ENCODE data around the gene UCP3.

UCP3 gene

DNA sequence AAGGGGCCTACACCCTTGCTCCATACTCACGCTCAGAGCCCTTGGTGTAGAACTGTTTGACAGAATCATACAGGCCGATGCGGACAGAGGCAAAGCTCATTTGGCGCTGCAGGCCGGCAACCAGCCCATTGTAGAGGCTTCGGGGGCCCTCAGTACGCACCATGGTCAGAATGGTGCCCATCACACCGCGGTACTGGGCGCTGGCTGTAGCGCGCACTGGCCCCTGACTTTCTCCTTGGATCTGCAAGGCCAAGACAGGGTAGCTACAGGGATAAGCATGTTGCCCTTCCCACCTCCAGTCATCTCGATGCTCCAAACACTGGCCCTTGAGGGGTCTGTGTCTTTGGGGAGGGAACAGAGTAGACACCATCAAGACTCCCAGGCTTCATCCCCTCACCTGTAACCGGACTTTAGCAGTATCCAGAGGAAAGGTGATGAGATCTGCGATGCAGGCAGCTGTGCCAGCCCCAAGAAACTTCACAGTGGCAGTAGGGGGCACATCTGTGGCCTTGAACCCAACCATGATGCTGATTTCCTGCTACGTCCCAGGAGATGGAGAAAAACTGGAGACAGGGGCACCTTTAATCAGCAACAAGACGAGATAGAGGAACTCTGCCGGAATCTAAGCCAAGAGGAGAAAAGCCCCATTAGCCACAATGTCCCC is 30.9 kb downstream of the UCP3 start:
- TF ChIP-seq RAD21 (IDR thresholded peaks at IDR 0.05; ENCODE audit: low read depth) (no peak), CREB1 (IDR thresholded peaks at IDR 0.05; ENCODE audit: low read depth) (no peak), EP300 (IDR thresholded peaks at IDR 0.05; ENCODE audit: borderline replicate concordance) (no peak), FOXM1 (IDR thresholded peaks at IDR 0.05; ENCODE audit: borderline replicate concordance, low read depth) (no peak), CEBPB (IDR thresholded peaks at IDR 0.05) (no peak), TCF12 (IDR thresholded peaks at IDR 0.05; ENCODE audit: low read depth) (no peak), TAF1 (IDR thresholded peaks at IDR 0.05; ENCODE audit: low read depth) (no peak), ZBTB7A (IDR thresholded peaks at IDR 0.05; ENCODE audit: low read depth) (no peak), TEAD4 (IDR thresholded peaks at IDR 0.05) (no peak), YY1 (IDR thresholded peaks at IDR 0.05; ENCODE audit: low read depth) (no peak), NFIC (IDR thresholded peaks at IDR 0.05) (no peak), EGR1 (IDR thresholded peaks at IDR 0.05) (no peak)
- TF ChIP-seq, protein P1, sequence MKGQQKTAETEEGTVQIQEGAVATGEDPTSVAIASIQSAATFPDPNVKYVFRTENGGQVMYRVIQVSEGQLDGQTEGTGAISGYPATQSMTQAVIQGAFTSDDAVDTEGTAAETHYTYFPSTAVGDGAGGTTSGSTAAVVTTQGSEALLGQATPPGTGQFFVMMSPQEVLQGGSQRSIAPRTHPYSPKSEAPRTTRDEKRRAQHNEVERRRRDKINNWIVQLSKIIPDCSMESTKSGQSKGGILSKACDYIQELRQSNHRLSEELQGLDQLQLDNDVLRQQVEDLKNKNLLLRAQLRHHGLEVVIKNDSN (IDR thresholded peaks at IDR 0.05): no peak
- TF ChIP-seq, protein P2, sequence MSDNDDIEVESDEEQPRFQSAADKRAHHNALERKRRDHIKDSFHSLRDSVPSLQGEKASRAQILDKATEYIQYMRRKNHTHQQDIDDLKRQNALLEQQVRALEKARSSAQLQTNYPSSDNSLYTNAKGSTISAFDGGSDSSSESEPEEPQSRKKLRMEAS (IDR thresholded peaks at IDR 0.05): no peak
- TF ChIP-seq, protein P3, sequence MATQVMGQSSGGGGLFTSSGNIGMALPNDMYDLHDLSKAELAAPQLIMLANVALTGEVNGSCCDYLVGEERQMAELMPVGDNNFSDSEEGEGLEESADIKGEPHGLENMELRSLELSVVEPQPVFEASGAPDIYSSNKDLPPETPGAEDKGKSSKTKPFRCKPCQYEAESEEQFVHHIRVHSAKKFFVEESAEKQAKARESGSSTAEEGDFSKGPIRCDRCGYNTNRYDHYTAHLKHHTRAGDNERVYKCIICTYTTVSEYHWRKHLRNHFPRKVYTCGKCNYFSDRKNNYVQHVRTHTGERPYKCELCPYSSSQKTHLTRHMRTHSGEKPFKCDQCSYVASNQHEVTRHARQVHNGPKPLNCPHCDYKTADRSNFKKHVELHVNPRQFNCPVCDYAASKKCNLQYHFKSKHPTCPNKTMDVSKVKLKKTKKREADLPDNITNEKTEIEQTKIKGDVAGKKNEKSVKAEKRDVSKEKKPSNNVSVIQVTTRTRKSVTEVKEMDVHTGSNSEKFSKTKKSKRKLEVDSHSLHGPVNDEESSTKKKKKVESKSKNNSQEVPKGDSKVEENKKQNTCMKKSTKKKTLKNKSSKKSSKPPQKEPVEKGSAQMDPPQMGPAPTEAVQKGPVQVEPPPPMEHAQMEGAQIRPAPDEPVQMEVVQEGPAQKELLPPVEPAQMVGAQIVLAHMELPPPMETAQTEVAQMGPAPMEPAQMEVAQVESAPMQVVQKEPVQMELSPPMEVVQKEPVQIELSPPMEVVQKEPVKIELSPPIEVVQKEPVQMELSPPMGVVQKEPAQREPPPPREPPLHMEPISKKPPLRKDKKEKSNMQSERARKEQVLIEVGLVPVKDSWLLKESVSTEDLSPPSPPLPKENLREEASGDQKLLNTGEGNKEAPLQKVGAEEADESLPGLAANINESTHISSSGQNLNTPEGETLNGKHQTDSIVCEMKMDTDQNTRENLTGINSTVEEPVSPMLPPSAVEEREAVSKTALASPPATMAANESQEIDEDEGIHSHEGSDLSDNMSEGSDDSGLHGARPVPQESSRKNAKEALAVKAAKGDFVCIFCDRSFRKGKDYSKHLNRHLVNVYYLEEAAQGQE (IDR thresholded peaks at IDR 0.05; ENCODE audit: low read depth): no peak

DNA sequence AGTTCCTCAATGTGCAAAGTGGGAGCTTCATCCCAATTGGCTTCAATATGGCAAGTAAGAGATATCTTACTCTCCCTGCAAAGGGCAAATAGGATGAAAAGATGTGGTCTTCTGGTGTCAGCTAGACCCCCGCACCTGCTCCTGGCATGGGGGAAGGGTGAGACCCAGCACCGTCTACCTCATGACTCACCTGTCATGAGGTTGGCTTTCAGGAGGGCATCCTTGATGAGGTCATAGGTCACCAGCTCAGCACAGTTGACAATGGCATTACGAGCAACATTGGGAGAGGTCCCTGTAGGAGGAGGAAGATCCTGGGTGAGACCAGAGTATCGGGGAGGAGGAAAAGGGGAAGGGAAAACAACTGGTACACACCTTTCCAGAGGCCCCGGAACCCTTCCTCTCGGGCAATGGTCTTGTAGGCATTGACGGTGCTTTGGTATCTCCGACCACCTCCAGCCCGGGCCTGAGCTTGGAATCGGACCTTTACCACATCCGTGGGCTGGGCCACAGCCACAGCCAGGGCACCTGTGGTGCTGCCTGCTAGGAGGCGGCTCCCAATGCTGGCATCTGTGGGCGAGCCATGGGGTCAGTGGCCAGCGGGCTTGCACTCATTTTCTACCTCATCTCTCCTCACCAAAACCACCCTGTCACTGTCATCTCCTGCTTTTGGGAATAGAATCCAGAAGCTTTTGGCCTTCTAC is 32.3 kb downstream of the UCP3 start:
- TF ChIP-seq RAD21 (IDR thresholded peaks at IDR 0.05; ENCODE audit: low read depth) (no peak), FOXM1 (IDR thresholded peaks at IDR 0.05; ENCODE audit: borderline replicate concordance, low read depth) (no peak), TAF1 (IDR thresholded peaks at IDR 0.05; ENCODE audit: low read depth) (no peak)
- TF ChIP-seq, protein P1 (IDR thresholded peaks at IDR 0.05): no peak

DNA sequence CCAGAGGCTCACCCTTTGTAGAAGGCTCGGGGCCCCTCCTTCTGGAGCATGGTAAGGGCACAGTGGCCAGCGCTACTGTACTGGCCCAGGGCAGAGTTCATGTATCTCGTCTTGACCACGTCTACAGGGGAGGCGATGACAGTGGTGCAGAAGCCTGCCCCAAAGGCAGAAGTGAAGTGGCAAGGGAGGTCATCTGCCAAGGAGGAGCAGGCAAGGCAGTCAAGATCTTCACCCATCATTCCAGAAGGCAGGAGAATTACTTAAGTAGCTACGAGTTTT is 33.5 kb downstream of the UCP3 start:
- TF ChIP-seq EP300 (IDR thresholded peaks at IDR 0.05; ENCODE audit: borderline replicate concordance): no peak
- TF ChIP-seq, protein P3 (IDR thresholded peaks at IDR 0.05; ENCODE audit: low read depth): no peak
- no peak for TF ChIP-seq RAD21 (IDR thresholded peaks at IDR 0.05; ENCODE audit: low read depth)
- TF ChIP-seq EGR1 (IDR thresholded peaks at IDR 0.05): no peak
- TF ChIP-seq CREB1 (IDR thresholded peaks at IDR 0.05; ENCODE audit: low read depth): no peak
- TF ChIP-seq ZBTB7A (IDR thresholded peaks at IDR 0.05; ENCODE audit: low read depth): no peak
- TF ChIP-seq, protein P1 (IDR thresholded peaks at IDR 0.05): no peak
- TF ChIP-seq NFIC (IDR thresholded peaks at IDR 0.05): no peak
- no peak for TF ChIP-seq TAF1 (IDR thresholded peaks at IDR 0.05; ENCODE audit: low read depth)
- TF ChIP-seq TEAD4 (IDR thresholded peaks at IDR 0.05): no peak
- TF ChIP-seq CEBPB (IDR thresholded peaks at IDR 0.05): no peak
- TF ChIP-seq TCF12 (IDR thresholded peaks at IDR 0.05; ENCODE audit: low read depth): no peak
- no peak for TF ChIP-seq YY1 (IDR thresholded peaks at IDR 0.05; ENCODE audit: low read depth)
- no peak for TF ChIP-seq FOXM1 (IDR thresholded peaks at IDR 0.05; ENCODE audit: borderline replicate concordance, low read depth)
- TF ChIP-seq, protein P2 (IDR thresholded peaks at IDR 0.05): no peak

DNA sequence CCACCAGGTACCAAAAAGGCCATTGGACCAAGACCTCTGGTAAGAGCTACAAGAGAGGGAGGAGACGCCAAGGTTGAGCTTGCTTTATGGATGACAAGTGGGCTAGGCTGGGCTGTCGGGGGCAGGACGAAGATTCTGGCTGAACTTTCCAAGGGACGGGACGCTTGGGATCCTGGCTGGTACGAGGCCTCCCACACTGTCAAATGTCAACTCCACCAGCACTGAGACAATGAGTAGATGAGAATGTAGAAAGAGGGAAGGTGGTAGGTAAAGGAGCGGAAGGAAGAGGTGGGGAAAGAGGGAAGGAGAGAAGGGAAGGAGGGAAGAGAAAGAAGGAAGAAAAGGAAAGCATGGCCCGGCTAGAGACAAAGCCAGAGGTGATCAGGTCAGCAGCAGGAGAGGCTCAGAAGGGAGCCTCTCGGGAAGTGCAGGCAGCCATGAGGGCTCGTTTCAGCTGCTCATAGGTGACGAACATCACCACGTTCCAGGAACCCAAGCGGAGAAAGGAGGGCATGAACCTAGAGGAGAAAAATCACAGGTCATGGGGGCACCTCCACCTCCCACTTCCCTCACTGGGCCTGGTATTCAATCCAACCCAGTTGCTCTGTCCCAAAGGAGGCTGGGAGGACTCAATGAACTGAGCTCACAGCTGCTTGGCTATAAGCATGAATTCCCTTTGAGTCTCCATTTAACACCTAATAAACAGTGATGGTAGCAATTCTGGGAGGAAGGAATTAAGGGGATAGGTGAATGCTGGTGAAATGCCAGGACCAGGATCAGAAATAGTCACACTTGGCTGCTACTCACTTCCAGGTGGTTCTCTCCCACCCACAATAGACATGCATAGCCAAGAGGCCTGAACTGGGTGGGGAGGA is 34.0 kb downstream of the UCP3 start:
- no peak for TF ChIP-seq FOXM1 (IDR thresholded peaks at IDR 0.05; ENCODE audit: borderline replicate concordance, low read depth)
- TF ChIP-seq RAD21 (IDR thresholded peaks at IDR 0.05; ENCODE audit: low read depth): no peak
- no peak for TF ChIP-seq NFIC (IDR thresholded peaks at IDR 0.05)
- TF ChIP-seq EGR1 (IDR thresholded peaks at IDR 0.05): no peak
- TF ChIP-seq, protein P1 (IDR thresholded peaks at IDR 0.05): no peak
- no peak for TF ChIP-seq TCF12 (IDR thresholded peaks at IDR 0.05; ENCODE audit: low read depth)
- no peak for TF ChIP-seq CEBPB (IDR thresholded peaks at IDR 0.05)
- TF ChIP-seq CREB1 (IDR thresholded peaks at IDR 0.05; ENCODE audit: low read depth): no peak
- no peak for TF ChIP-seq EP300 (IDR thresholded peaks at IDR 0.05; ENCODE audit: borderline replicate concordance)
- TF ChIP-seq YY1 (IDR thresholded peaks at IDR 0.05; ENCODE audit: low read depth): no peak
- TF ChIP-seq, protein P3 (IDR thresholded peaks at IDR 0.05; ENCODE audit: low read depth): no peak
- TF ChIP-seq ZBTB7A (IDR thresholded peaks at IDR 0.05; ENCODE audit: low read depth): no peak
- TF ChIP-seq, protein P2 (IDR thresholded peaks at IDR 0.05): no peak
- TF ChIP-seq TAF1 (IDR thresholded peaks at IDR 0.05; ENCODE audit: low read depth): no peak
- TF ChIP-seq TEAD4 (IDR thresholded peaks at IDR 0.05): no peak
